ENCODE data around the gene HSD17B1.

Gene HSD17B1

DNA sequence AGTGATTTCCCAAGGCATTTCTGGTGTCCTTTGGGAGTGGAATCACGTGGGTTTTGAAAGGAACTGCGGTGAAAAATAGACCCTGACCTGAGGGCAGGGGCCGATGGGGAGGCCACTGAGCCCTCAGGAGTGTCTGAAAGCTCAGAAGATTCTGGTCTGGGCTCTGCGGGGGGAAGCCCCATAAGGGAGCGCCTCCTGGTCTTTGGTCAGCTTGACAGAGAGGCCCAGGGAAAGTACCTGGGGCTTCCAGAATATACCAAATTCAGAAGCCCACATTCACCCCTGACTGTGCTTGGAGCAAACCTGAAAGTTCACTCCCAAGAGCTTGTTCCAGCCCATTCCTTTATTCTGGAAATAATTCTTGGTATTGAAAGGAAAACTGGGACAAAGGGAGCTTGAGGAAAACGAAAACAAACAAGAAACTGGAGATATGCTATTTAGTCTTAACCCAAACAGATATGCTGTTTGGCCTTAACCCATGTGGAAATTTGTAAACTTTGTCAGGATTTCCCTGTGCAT is 39.9 kb upstream of the HSD17B1 start:
- Histone ChIP-seq H3K27me3 (ENCODE audit: insufficient read depth, low read length, poor library complexity, severe bottlenecking) (no peaks in the 10 kb centered on the region), H3K9ac (ENCODE audit: low read depth, low read length, poor library complexity, severe bottlenecking) (no peak overlapping the region), H3K4me2 (ENCODE audit: low read depth, low read length, poor library complexity, severe bottlenecking) (no peak overlapping the region)

DNA sequence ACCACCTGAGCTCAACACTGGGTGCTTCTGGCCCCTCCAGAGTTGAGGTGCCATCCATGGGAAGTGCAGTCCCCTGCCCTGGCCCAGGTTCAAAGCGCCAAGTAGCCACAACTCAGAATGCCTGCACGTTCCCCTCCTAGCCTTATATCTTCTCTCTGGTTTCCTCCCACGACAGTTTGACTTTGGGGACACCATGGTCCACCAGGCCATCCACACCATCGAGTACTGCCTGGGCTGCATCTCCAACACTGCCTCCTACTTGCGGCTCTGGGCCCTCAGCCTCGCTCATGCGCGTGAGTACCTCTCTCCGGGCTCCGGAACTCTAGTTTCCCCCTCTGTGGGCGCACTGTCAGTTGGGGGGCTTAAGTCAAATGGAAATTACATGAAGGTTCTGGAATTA is 39.0 kb upstream of the HSD17B1 start:
- H3K9ac ChIP-seq (ENCODE audit: low read depth, low read length, poor library complexity, severe bottlenecking): no peak overlapping the region
- TF ChIP-seq, protein P1, sequence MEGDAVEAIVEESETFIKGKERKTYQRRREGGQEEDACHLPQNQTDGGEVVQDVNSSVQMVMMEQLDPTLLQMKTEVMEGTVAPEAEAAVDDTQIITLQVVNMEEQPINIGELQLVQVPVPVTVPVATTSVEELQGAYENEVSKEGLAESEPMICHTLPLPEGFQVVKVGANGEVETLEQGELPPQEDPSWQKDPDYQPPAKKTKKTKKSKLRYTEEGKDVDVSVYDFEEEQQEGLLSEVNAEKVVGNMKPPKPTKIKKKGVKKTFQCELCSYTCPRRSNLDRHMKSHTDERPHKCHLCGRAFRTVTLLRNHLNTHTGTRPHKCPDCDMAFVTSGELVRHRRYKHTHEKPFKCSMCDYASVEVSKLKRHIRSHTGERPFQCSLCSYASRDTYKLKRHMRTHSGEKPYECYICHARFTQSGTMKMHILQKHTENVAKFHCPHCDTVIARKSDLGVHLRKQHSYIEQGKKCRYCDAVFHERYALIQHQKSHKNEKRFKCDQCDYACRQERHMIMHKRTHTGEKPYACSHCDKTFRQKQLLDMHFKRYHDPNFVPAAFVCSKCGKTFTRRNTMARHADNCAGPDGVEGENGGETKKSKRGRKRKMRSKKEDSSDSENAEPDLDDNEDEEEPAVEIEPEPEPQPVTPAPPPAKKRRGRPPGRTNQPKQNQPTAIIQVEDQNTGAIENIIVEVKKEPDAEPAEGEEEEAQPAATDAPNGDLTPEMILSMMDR (conservative IDR thresholded peaks at IDR 0.05; ENCODE audit: low read length): no peak
- TF ChIP-seq EZH2phosphoT487 (IDR thresholded peaks at IDR 0.05; ENCODE audit: borderline replicate concordance): no peak
- no peaks in the 10 kb centered on the region for H3K9me3 ChIP-seq (ENCODE audit: insufficient read depth, low read depth, low read length)
- no peaks in the 10 kb centered on the region for H3K79me2 ChIP-seq (ENCODE audit: insufficient read depth, low read length)
- no peaks in the 10 kb centered on the region for H4K20me1 ChIP-seq (ENCODE audit: insufficient read depth, low read length, poor library complexity, severe bottlenecking)
- H3K9me2 ChIP-seq (replicated peaks; ENCODE audit: low read depth, low read length): no peaks in the 10 kb centered on the region
- H3K4me2 ChIP-seq (ENCODE audit: low read depth, low read length, poor library complexity, severe bottlenecking): no peak overlapping the region
- no peak overlapping the region for H2AFZ ChIP-seq (ENCODE audit: low read length)
- H3K36me3 ChIP-seq (ENCODE audit: insufficient read depth, low read length): no peaks in the 10 kb centered on the region
- no peaks in the 10 kb centered on the region for H3K27me3 ChIP-seq (ENCODE audit: insufficient read depth, low read length, poor library complexity, severe bottlenecking)
- peaks cover 30% of the 10 kb centered on the region for H3K4me1 ChIP-seq (ENCODE audit: insufficient read depth, low read length, poor library complexity, severe bottlenecking)
- no peaks in the 10 kb centered on the region for H3F3A ChIP-seq (ENCODE audit: low read depth)
- H3K4me3 ChIP-seq (ENCODE audit: low read length, poor library complexity, severe bottlenecking): no peak overlapping the region

More for the DNA sequence above, 39.9 kb upstream of the HSD17B1 start:
- Histone ChIP-seq H3K9me2 (replicated peaks; ENCODE audit: low read depth, low read length) (no peaks in the 10 kb centered on the region), H3K36me3 (ENCODE audit: insufficient read depth, low read length) (no peaks in the 10 kb centered on the region), H3K4me3 (ENCODE audit: low read length, poor library complexity, severe bottlenecking) (no peak overlapping the region), H3K4me1 (ENCODE audit: insufficient read depth, low read length, poor library complexity, severe bottlenecking) (peaks cover 26% of the 10 kb centered on the region), H3F3A (ENCODE audit: low read depth) (no peaks in the 10 kb centered on the region), H2AFZ (ENCODE audit: low read length) (no peak overlapping the region), H3K9me3 (ENCODE audit: insufficient read depth, low read depth, low read length) (no peaks in the 10 kb centered on the region), H4K20me1 (ENCODE audit: insufficient read depth, low read length, poor library complexity, severe bottlenecking) (no peaks in the 10 kb centered on the region), H3K79me2 (ENCODE audit: insufficient read depth, low read length) (no peaks in the 10 kb centered on the region)
- TF ChIP-seq, protein P1 (conservative IDR thresholded peaks at IDR 0.05; ENCODE audit: low read length): no peak
- no peak for TF ChIP-seq EZH2phosphoT487 (IDR thresholded peaks at IDR 0.05; ENCODE audit: borderline replicate concordance)

DNA sequence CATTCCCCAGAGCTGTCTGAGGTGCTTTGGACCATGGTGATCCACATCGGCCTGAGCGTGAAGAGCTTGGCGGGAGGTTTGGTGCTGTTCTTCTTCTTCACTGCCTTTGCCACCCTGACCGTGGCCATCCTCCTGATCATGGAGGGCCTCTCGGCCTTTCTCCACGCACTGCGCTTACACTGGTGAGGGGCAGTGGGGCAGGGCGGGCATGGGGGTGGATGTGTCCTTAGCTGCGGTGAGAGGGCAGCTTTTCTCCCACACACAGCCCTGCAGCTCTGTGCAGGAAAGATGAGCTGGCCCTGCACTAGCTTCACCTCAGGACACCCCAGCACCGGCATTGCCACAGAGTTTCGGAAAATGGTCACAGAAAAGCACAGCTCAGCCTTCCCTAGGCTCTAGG is 38.4 kb upstream of the HSD17B1 start:
- Histone ChIP-seq H3K9ac (ENCODE audit: low read depth, low read length, poor library complexity, severe bottlenecking) (no peak overlapping the region), H3K4me2 (ENCODE audit: low read depth, low read length, poor library complexity, severe bottlenecking) (no peak overlapping the region), H2AFZ (ENCODE audit: low read length) (no peak overlapping the region), H3K4me3 (ENCODE audit: low read length, poor library complexity, severe bottlenecking) (no peak overlapping the region), H3K9me3 (ENCODE audit: insufficient read depth, low read depth, low read length) (no peaks in the 10 kb centered on the region), H3K9me2 (replicated peaks; ENCODE audit: low read depth, low read length) (no peaks in the 10 kb centered on the region), H3K4me1 (ENCODE audit: insufficient read depth, low read length, poor library complexity, severe bottlenecking) (peaks cover 29% of the 10 kb centered on the region), H3K79me2 (ENCODE audit: insufficient read depth, low read length) (no peaks in the 10 kb centered on the region), H3K36me3 (ENCODE audit: insufficient read depth, low read length) (no peaks in the 10 kb centered on the region), H4K20me1 (ENCODE audit: insufficient read depth, low read length, poor library complexity, severe bottlenecking) (no peaks in the 10 kb centered on the region), H3K27me3 (ENCODE audit: insufficient read depth, low read length, poor library complexity, severe bottlenecking) (no peaks in the 10 kb centered on the region), H3F3A (ENCODE audit: low read depth) (no peaks in the 10 kb centered on the region)
- no peak for TF ChIP-seq EZH2phosphoT487 (IDR thresholded peaks at IDR 0.05; ENCODE audit: borderline replicate concordance)
- TF ChIP-seq, protein P1 (conservative IDR thresholded peaks at IDR 0.05; ENCODE audit: low read length): no peak
